Occipital lobe (tissue), 2 donors: ENCODE results near the gene SSTR3. TPM values are rescaled to one million over a fixed set of nuclear protein-coding genes. Genes with fewer than 3 reads are reported as not detected.

Source experiments
- small RNA-seq: library from RNA; depleted of rRNA; stranded (forward); fragments of <200 nt; gene quantifications from one replicate; pipeline ENCODE3, GENCODE V24; 2014
- total RNA-seq: library from RNA; depleted of rRNA; stranded (reverse); fragments of >200 nt; gene quantifications from one replicate; pipeline ENCODE4 v1.2.3, GENCODE V29; 2014

Gene SSTR3
- total RNA-seq, 1 donor from 2014 or later = not detected

Small RNAs within 50 kb of the gene (small RNA-seq; reads per million reads assigned to genes)
- gene Z82188.1 = not detected

Other genes starting within 250 kb of the SSTR3 start
- gene TST, start 193.0 kb downstream of the SSTR3 start, total RNA-seq = 5.5 TPM
- gene MPST, start 192.7 kb downstream of the SSTR3 start, total RNA-seq = 28.1 TPM
- 22.6 TPM for gene KCTD17, start 160.7 kb downstream of the SSTR3 start, total RNA-seq
- gene TMPRSS6, start 102.8 kb downstream of the SSTR3 start, total RNA-seq = not detected
- not detected for gene IL2RB, start 62.6 kb downstream of the SSTR3 start, total RNA-seq
- 5.3 TPM for gene C1QTNF6, start 24.2 kb downstream of the SSTR3 start, total RNA-seq
- gene RAC2, start 31.8 kb upstream of the SSTR3 start, total RNA-seq = not detected
- gene CYTH4, start 70.0 kb upstream of the SSTR3 start, total RNA-seq = 2.3 TPM
- 14.7 TPM for gene ELFN2, start 215.0 kb upstream of the SSTR3 start, total RNA-seq